AG04449 (cell line): ENCODE results near the gene DOCK1.

Source experiments
- CTCF ChIA-PET: fragments of 350-600 bp; formaldehyde crosslinking; extraction: SDS; loops from one replicate; lab custom pipeline; 2021; ENCODE audit warnings: antibody characterized with exemption; lab: Yijun Ruan, JAX
- POLR2A ChIA-PET: fragments of 400-600, 350-600 bp; formaldehyde crosslinking; extraction: SDS; loops from one replicate; lab custom pipeline; 2020; ENCODE audit warnings: antibody characterized with exemption, inconsistent platforms; lab: Yijun Ruan, JAX
- DNase-seq: peaks from one replicate; pipeline ENCODE4 v3.0.0-alpha.2; 2010; ENCODE audit warnings: low read depth, low spot score
- H3K4me3 ChIP-seq: 2 replicates; pipeline ENCODE4 v1.5.1; 2011; ENCODE audit warnings: low read depth, mild to moderate bottlenecking, control low read depth, low read length
- CTCF ChIP-seq: IDR thresholded peaks from one replicate; pipeline ENCODE4 v1.5.1; 2011; ENCODE audit warnings: mild to moderate bottlenecking, moderate library complexity, low read length, control low read depth, inconsistent platforms; ENCODE audit not compliant: insufficient read depth; ENCODE audit errors: missing control alignments

Gene DOCK1

GRCh38 chr10:127012071-127012768 is 107.0 kb downstream of the DOCK1 start:
- no peak overlapping the region for H3K4me3 ChIP-seq
- DNase-seq, result no peak
- ChIA-PET POLR2A (no interaction called here), CTCF (no interaction called here)
- no peak for TF ChIP-seq CTCF

- ChIA-PET CTCF (no interaction called here), POLR2A (no interaction called here)
- TF ChIP-seq CTCF, result no peak
- no peak overlapping the region for H3K4me3 ChIP-seq
- no peak for DNase-seq
These were observed 107.5 kb downstream of the DOCK1 start for GRCh38 chr10:127012769-127013152.

- TF ChIP-seq CTCF, result no peak
- POLR2A ChIA-PET, result no interaction called here
- no peak overlapping the region for H3K4me3 ChIP-seq
- CTCF ChIA-PET, result no interaction called here
- no peak for DNase-seq
These were observed 108.0 kb downstream of the DOCK1 start for GRCh38 chr10:127013211-127013656.

- no peak overlapping the region for H3K4me3 ChIP-seq
- POLR2A ChIA-PET, result no interaction called here
These were observed 108.7 kb downstream of the DOCK1 start for GRCh38 chr10:127013691-127014473.

GRCh38 chr10:127014671-127015070 is 109.4 kb downstream of the DOCK1 start:
- ChIA-PET POLR2A (no interaction called here), CTCF (no interaction called here)
- no peak overlapping the region for H3K4me3 ChIP-seq
- TF ChIP-seq CTCF, result no peak
- no peak for DNase-seq

More at GRCh38 chr10:127013691-127014473, 108.7 kb downstream of the DOCK1 start:
- no peak for TF ChIP-seq CTCF
- no peak for DNase-seq
- CTCF ChIA-PET, result no interaction called here

GRCh38 chr10:127015373-127015772 is 110.1 kb downstream of the DOCK1 start:
- H3K4me3 ChIP-seq, result no peak overlapping the region

More at GRCh38 chr10:127015373-127015772, 110.1 kb downstream of the DOCK1 start:
- POLR2A ChIA-PET, result no interaction called here
- no peak for TF ChIP-seq CTCF
- DNase-seq, result no peak
- CTCF ChIA-PET, result no interaction called here
